GM21737 (cell line): Measurements from ENCODE around the gene UVRAG.
"Not testable (repeated sequence)": the region's sequence is repeated elsewhere in the genome, so short reads cannot be mapped to it uniquely, and the experiment has no call there.

Source experiments
- ATAC-seq: cut with Tn5 transposase; IDR thresholded peaks from one replicate; pipeline ENCODE4 v1.9.1; 2021; ENCODE audit warnings: mild to moderate bottlenecking, moderate library complexity; ENCODE audit not compliant: unreplicated experiment

Gene UVRAG

DNA sequence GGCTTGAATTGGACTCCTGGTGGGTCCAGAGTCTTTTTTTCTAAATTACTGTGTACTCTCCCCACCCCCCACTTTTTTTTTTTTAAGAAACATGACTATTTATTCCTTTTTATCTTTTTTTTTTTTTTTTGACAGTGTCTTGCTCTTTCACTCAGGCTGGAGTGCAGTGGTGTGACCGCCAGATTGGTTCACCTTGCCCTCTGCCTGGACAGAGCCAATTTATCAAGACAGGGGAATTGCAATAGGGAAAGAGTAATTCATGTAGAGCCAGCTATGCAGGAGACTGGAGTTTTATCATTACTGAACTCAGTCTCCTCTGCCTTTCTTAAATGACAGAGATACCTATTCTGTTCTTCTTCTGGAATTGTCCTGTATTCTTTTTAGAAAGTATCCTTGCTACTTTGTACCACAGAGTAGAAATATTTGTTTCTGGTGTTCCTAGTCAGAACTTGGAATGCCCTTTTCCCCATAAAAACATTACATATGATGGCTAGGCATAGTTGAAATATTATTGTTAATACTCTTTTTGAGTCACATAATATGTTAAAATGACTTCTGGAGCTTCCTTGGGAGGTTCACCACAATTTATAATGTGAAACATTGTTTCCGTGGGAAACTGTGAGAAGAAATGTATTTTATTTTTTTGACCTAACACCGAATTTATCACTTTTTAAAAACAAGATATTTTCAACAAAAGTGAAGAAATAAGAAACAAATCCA, 95.6 kb downstream of the UVRAG start:
- ATAC-seq = no peak

DNA sequence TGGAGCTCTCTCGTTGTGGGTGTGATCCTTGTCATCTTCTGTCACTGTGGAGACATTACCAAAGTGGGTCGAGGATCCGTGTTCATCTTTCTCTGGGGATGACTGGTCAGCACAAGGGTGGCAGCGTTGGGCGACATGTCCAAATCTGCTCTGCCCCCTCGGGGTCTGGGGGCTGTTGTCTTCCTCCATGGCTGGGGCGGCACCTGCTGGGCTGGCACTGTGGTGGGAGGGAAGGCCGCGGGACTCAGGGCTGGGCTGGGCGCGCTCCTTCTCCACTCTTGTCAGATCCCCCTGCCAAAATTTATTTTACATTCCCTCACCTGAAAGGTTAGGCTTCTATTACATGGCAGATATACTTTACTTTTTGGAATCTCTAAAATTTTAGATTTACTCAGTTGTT, 96.4 kb downstream of the UVRAG start:
- no peak for ATAC-seq

DNA sequence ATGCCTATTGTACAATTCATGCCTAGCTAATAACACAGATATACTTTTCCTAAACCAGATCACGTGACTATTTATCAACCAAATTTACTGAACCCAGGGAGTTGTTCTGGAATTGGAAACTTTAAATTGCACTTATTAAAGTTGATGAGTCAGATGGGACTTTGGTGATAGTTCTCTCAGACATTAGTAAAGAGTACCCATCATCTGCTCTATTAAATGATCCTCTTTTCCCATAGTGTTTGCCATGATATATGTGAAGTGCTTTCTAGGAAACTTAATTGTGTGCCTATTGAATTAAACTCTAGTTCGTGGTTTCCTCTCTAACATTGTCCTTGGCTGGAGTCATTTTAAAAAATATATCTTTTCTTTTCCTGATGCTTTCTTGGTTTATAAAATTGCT, 99.0 kb downstream of the UVRAG start:
- ATAC-seq = no peak

DNA sequence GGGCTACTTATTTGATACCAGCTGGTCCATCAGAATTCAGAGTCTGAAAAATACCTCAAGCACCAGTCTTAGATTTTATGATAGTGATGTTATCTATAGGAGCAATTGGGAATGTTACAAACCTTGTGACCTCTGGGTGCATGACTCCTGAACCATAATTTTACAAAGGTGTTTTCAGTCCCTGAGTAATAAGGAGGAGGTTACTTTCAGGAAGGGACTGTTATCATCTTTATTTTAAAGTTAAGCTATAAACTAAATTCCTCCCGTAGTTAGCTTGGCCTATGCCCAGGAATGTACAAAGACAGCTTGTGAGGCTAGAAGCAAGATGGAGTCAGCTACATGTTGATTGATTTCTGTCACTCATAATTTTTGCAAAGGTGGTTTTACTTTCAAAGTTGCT, 101.9 kb downstream of the UVRAG start:
- ATAC-seq = no peak

- no peak for ATAC-seq
Measured at GRCh38 chr11:75918331-75918730, 103.3 kb downstream of the UVRAG start.

DNA sequence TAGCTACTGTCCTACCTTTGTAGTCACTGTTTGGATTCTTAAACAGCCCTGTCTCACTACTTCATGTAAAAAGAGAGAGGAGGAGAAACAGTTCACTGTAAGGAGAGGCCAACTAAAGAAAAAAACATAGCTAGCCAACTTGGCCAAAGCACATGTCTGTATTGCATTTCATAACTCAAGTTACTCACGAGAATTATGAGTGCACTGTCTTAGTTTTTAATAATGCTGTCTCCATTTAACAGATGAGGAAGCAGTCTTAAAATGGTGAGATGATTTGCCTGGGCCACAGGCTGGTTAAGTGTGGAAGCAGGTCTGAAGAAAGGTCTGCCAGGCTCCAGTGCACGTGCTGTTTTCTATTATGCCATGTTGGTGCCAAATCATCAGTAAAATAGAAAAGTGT, 104.5 kb downstream of the UVRAG start:
- no peak for ATAC-seq

DNA sequence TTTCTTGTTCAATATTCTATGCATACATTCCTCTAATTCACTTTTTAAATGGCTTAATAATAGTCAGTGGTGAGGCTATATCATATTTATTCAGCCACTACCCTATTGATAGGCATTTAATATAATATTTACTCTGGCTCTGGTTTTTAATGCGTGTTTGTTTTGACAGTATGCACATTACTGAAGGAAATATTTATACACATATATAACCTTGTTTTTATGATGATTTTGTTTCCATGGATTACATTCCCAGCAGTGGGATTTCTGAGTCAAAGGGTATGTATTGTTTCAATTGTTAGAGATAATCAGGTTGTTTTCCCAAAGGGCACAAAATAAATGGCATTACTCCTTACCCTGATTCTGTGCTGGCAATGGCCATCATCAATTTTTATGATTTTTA, 105.8 kb downstream of the UVRAG start:
- ATAC-seq = no peak

DNA sequence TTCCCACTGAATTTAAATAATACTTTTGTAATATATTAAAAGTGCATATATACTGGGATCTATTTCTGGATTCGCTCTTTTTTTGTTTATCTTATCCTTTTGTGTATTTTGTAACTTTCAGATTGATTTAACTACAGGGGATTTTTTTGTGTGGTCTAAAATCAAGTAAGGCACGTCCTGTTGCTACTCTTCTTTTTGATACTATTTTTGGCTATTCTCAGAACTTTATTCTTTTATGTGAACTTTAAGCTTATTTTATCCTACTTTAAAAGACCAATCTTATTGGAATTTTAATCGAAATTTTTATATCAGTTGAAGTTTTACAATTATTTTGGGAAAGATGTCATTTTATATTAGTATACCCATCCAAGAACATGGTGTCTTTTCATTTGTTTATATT, 106.8 kb downstream of the UVRAG start:
- no peak for ATAC-seq

DNA sequence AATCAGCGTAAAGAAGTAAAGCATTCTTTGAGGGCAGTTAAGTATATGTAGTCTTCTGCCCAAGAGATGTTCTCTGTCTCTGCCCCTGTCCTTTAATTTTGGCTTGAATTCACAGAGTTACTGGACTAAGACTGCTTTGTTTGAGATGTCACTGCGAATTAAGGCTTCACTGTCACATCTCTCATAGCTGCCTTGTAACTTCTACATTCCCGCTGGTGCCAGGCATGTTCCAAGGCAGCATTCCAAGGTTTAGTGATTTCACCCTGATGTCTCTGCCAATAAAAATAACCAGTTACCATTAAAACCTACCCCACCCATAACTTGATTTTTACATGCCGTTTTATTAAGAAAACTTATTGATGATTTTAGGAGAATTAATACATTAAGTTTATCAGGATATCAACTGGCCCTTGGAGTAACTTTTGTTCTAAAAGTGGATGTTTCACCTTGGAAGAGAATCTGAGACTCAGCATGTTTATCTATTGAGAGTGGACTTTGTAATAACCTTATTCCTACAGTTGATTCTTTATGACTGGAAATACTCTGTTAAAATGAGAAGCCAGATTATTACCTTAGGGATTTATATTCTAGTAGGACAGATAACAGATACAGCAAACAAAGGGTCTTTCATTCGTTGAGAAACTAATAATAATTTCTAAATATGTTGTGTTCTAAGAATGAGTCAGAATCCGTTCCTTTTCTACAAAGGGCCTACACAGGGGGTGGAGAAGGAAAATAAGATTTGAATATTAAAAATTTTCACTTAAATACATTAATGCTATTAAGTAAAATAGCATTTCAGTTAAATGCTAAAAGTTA, 110.2 kb downstream of the UVRAG start:
- no peak for ATAC-seq

- ATAC-seq = no peak
Measured at GRCh38 chr11:75925785-75926164, 110.8 kb downstream of the UVRAG start.

DNA sequence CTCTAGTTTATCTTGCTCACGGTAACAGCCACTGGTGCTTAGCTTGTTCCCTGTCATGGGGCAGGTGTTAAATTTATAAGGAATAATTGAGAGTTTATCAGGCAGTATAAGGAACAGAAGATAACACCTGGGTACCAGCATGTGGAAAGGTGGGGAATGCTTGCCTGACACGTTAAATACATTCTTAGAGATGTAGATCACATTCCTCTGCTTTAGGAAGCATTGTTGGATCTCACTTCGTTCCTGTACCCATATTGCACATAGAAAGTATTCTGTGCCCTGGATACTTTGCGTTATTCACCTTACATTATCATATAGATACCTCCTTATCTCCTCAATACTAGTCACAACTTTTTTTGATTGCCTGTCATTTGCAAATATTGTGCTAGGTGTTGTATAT, 114.7 kb downstream of the UVRAG start:
- ATAC-seq = no peak

GRCh38 chr11:75930534-75930933, 115.5 kb downstream of the UVRAG start:
- ATAC-seq = no peak

- ATAC-seq = no peak
Measured at GRCh38 chr11:75931124-75931523, 116.1 kb downstream of the UVRAG start.

DNA sequence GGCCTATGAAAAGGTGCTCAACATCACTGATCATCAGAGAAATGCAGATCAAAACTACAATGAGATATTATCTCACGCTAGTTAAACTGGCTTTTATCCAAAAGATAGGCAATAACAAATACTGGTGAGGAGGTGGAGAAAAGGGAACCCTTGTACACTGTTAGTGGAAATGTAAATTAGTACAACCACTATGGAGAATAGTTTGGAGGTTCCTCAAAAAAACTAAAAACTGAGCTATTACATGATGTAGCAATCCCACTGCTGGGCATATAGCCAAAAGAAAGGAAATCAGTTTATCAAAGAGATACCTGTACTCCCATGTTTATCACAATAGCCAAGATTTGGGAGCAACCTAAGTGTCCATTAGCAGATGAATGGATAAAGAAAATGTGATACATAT, 118.7 kb downstream of the UVRAG start:
- ATAC-seq = not testable (repeated sequence)

- no peak for ATAC-seq
Measured at GRCh38 chr11:75934851-75935250, 119.8 kb downstream of the UVRAG start.

GRCh38 chr11:75938543-75938942, 123.5 kb downstream of the UVRAG start:
- no peak for ATAC-seq

GRCh38 chr11:75939516-75939915, 124.5 kb downstream of the UVRAG start:
- no peak for ATAC-seq

DNA sequence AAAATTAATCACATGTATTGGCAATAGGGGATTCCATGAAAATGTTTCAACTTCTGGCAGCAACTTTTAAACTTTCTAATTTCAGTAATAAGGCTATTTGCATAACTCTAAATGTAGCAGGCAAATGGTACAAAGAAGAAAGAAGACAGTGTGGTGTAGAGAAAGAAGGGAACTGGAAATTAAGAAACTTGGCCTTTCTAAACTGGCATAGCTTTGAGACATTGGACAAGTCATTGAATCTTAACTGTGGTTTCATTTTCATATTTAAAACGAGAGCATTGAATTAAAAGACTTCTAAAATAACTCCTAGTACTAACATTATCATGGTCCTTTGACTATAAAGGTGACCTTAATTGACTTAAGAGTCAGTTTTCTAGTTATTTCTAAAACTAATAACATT, 125.0 kb downstream of the UVRAG start:
- ATAC-seq = no peak

DNA sequence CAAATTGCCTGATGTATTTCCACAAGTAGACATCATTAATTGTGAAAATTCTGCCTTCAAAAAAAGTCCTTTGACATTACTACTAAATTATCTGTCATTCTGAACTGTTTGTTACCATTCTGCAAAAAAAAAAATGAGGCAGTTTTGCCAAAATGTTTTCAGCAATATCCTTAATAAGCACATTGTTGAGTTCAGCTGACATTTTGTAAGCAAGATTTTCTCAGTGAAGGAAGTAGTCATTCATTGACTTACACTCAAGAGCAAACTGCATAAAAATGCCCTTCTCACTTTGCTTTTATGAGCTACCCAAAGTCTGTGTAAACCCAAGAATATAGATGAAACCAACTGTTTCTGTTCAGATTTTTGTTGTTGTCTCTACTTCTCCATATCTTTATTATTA, 125.9 kb downstream of the UVRAG start:
- no peak for ATAC-seq

DNA sequence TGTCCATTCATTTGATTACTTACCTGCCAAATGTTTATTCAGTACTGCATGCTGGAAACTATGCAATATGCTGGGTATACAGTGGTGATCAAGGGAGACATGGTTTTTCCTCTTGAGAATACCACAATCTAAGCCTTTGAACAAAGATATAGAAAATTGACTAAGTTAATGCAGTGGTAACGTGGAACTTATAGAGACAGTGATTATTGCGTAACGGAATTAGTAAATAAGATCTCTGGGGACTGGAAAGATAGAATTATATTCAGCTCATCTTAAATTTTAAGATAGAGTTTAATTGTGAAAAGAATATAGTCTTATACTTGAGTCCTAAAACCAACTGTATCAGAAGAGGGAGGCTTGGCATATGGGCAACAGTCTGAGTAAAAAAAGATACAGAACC, 129.5 kb downstream of the UVRAG start:
- no peak for ATAC-seq

DNA sequence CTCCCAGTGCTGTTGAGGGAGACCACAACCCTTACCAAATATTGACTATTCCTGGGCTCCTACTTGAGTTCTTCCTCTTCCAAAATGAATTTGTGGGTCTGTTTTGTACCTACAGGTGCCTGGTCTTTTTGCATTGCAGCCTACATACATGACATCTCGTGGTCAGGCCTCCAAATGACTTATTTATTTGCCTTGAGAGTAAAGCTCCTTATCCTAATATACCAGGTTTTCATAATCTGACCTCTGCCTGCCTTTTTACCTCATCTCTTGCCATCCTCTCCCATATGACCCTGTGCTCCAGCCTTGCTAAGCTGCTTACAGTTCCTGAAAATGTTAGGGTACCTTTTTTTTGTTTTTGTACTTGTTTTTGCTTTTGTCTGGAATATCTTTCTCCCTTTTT, 130.4 kb downstream of the UVRAG start:
- ATAC-seq = no peak

DNA sequence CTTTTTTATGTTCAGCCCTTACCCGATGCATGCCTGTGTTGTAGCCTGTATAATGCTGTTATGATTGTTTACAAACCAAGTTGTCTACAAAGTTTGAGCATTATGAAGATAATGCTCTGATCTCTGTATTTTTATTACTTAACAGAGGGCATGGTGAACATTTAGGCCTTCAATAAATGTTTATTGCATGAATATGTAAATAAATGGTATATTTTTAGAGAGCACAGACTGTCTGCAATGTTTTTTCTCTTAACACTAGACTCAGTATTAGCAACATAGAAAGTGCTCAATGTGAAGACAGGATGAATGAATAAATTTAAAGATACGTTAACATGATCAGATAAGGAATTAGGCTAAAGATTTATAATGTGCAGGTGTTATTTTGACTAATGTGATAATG, 130.9 kb downstream of the UVRAG start:
- no peak for ATAC-seq
